Measurements from ENCODE around the gene TUBA4A. TPM values are rescaled to one million over a fixed set of nuclear protein-coding genes. Genes with fewer than 3 reads are reported as not detected.
A peak's percentile ranks its signal among the peaks of the same experiment; 100 is the strongest.

TUBA4A gene
- total and polyA plus RNA-seq, 10 of the 15 experiments (the other 5 are each of a cell fraction or from before 2014, with no cell fraction given): 58.2 to 325 (median 134) TPM

- no peak for ATAC-seq
- Histone ChIP-seq H3K4me3 (peak overlapping the region; percentile 90), H3K36me3 (ENCODE audit: control insufficient read depth in 2 of 2, insufficient read depth in 2 of 2, low read length in 1 of 2) (peaks cover 10 to 15% of the 10 kb centered on the region in 2 experiments), H3K9ac (ENCODE audit: control insufficient read depth, insufficient read depth, low read length) (peak overlapping the region; percentile 77), H3K4me2 (ENCODE audit: control insufficient read depth, insufficient read depth) (peak overlapping the region; percentile 88), H3K79me2 (ENCODE audit: control insufficient read depth, insufficient read depth, low read length) (peaks cover 31% of the 10 kb centered on the region), H2AFZ (ENCODE audit: control insufficient read depth, low read depth, low read length) (no peak overlapping the region; the same call in 1 of the 2 replicates), H4K20me1 (ENCODE audit: control insufficient read depth, insufficient read depth) (0 out of 2 replicates have a peak, but pooled peaks cover 4% of the 10 kb centered on the region), H3K27me3 (replicated peaks in 1 of 2; ENCODE audit: control insufficient read depth in 2 of 2, insufficient read depth in 2 of 2, low read length in 1 of 2) (no peaks in the 10 kb centered on the region), H3K4me1 (ENCODE audit: control insufficient read depth, insufficient read depth, low read length) (peaks cover 47% of the 10 kb centered on the region), H3K9me3 (replicated peaks; ENCODE audit: control insufficient read depth, insufficient read depth, low read length) (no peaks in the 10 kb centered on the region), H3K27ac (ENCODE audit: control insufficient read depth, insufficient read depth) (peak overlapping the region; percentile 70)
- DNase-seq (ENCODE audit: low read depth, low spot score): no peak
- ChIA-PET SMC1A (ENCODE audit: uncharacterized antibody, unreplicated experiment) (interaction anchor here (1.4 to 2.5 kb wide), 6 partner anchors 9 to 72 kb away, joined by 5 to 16 read pairs (median 8); partner anchors contain the start of gene DNAJB2), RAD21 (ENCODE audit: unreplicated experiment) (interaction anchor here (1.8 to 2.3 kb wide), 4 partner anchors 9 to 49 kb away, joined by 5 to 20 read pairs (median 13); partner anchors contain the start of genes ANKZF1, ATG9A and DNAJB2), CTCF (interaction anchor here (0.7 to 3.4 kb wide), 6 partner anchors 8 to 49 kb away, joined by 3 to 40 read pairs (median 4); partner anchors contain the start of genes DNAJB2 and TUBA4A), POLR2A (interaction anchor here (0.9 to 3.0 kb wide), 11 partner anchors 9 to 69 kb away, joined by 3 to 31 read pairs (median 10); partner anchors contain the start of genes ABCB6, ANKZF1, ATG9A and CNPPD1)
- no peak for TF ChIP-seq YBX1 (IDR thresholded peaks at IDR 0.05)
- TF ChIP-seq CHD4 (IDR thresholded peaks at IDR 0.05): no peak
- no peak for TF ChIP-seq KDM1A (IDR thresholded peaks at IDR 0.05; ENCODE audit: borderline replicate concordance)
- no peak for TF ChIP-seq LARP7 (IDR thresholded peaks at IDR 0.05)
- no peak for TF ChIP-seq YY1 (IDR thresholded peaks at IDR 0.05; ENCODE audit: low read depth, low read length)
- TF ChIP-seq SIX5 (IDR thresholded peaks at IDR 0.05; ENCODE audit: low read depth, low read length, severe bottlenecking): no peak
- TF ChIP-seq NRF1 (conservative IDR thresholded peaks at IDR 0.05; ENCODE audit: low read depth, low read length): no peak
- TF ChIP-seq, protein P1, sequence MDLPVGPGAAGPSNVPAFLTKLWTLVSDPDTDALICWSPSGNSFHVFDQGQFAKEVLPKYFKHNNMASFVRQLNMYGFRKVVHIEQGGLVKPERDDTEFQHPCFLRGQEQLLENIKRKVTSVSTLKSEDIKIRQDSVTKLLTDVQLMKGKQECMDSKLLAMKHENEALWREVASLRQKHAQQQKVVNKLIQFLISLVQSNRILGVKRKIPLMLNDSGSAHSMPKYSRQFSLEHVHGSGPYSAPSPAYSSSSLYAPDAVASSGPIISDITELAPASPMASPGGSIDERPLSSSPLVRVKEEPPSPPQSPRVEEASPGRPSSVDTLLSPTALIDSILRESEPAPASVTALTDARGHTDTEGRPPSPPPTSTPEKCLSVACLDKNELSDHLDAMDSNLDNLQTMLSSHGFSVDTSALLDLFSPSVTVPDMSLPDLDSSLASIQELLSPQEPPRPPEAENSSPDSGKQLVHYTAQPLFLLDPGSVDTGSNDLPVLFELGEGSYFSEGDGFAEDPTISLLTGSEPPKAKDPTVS (IDR thresholded peaks at IDR 0.05; ENCODE audit: low read depth, low read length): no peak
- no peak for TF ChIP-seq NR2C1 (IDR thresholded peaks at IDR 0.05)
- TF ChIP-seq SPI1 (IDR thresholded peaks at IDR 0.05; ENCODE audit: borderline replicate concordance, insufficient read depth, low read depth, low read length): no peak
- TF ChIP-seq REST (IDR thresholded peaks at IDR 0.05; ENCODE audit: low read depth, low read length): no peak
- no peak for TF ChIP-seq PAX8 (IDR thresholded peaks at IDR 0.05)
- TF ChIP-seq MTA3 (IDR thresholded peaks at IDR 0.05; ENCODE audit: borderline replicate concordance, low read length): no peak
- TF ChIP-seq CBX5 (IDR thresholded peaks at IDR 0.05; ENCODE audit: low read depth): no peak
- TF ChIP-seq EED (IDR thresholded peaks at IDR 0.05; ENCODE audit: low read depth): no peak
- WGBS (ENCODE audit: insufficient coverage, insufficient replicate concordance, low lambda C conversion rate, missing lambda C conversion rate): 15% methylated on average over 10 of the region's 10 CpGs
- intact Hi-C loops (cut with micrococcal nuclease; ENCODE audit: unreplicated experiment) (no loop called here), in situ Hi-C loops (cut with MboI) (no loop called here)
- no peak for FAIRE-seq
- BruUV-seq (replicated peaks): no TSS peak
Observed at GRCh38 chr2:219245899-219246230, 7.9 kb downstream of the TUBA4A start.

Data from GM12878 (cell line).